ENCODE results near the gene MITD1.

MITD1 gene

DNA sequence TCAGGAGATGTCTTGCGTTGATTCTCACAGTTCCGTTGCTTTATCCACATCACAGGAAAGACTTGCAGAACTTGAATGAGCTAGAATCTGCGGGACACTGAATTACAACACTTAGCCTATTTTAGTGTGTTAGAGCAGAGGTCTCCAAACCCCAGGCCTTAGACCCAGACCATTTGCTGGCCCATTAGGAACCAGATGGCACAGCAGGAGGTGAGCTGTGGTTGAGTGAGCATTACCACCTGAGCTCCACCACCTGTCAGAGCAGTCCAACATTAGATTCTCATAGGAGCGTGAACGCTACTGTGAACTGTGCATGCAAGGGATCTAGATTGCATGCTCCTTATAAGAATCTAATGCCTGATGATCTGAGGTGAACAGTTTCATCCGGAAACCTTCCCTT lies 4.0 kb upstream of the MITD1 start:
- H3K9me3 ChIP-seq (ENCODE audit: control insufficient read depth, insufficient read depth, low read length), result no peaks in the 10 kb centered on the region
- no peaks in the 10 kb centered on the region for H3K4me1 ChIP-seq (ENCODE audit: control insufficient read depth, insufficient read depth, low read length)
- no peaks in the 10 kb centered on the region for H3K36me3 ChIP-seq (ENCODE audit: control insufficient read depth, insufficient read depth, low read length)
- H3K9ac ChIP-seq (ENCODE audit: low read depth, low read length), result no peak overlapping the region
- H3K4me3 ChIP-seq (ENCODE audit: low read depth, low read length), result no peak overlapping the region
- no peaks in the 10 kb centered on the region for H3K27me3 ChIP-seq (ENCODE audit: control insufficient read depth, insufficient read depth, low read length)

DNA sequence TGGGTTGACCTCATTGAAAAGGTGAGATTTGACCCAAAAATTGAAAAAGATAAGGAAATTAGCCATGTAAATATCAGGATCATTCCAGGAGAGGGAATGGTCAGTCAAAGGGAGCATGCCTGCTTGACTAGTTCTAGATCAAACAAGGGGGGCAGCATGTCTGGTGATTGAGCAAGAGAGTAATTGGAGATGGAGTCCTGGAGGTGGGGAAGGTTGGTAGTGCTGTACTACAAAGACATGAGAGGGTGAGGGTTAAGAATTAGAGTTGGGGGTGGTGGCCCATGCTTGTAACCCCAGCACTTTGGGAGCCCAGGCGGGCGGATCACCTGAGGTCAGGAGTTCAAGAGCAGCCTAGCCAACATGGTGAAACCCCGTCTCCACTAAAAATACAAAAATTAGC lies 2.2 kb upstream of the MITD1 start:
- no peaks in the 10 kb centered on the region for H3K9me3 ChIP-seq (ENCODE audit: control insufficient read depth, insufficient read depth, low read length)
- H3K9ac ChIP-seq (ENCODE audit: low read depth, low read length), result no peak overlapping the region
- no peaks in the 10 kb centered on the region for H3K27me3 ChIP-seq (ENCODE audit: control insufficient read depth, insufficient read depth, low read length)
- H3K4me3 ChIP-seq (ENCODE audit: low read depth, low read length), result no peak overlapping the region
- no peaks in the 10 kb centered on the region for H3K36me3 ChIP-seq (ENCODE audit: control insufficient read depth, insufficient read depth, low read length)
- H3K4me1 ChIP-seq (ENCODE audit: control insufficient read depth, insufficient read depth, low read length), result no peaks in the 10 kb centered on the region

DNA sequence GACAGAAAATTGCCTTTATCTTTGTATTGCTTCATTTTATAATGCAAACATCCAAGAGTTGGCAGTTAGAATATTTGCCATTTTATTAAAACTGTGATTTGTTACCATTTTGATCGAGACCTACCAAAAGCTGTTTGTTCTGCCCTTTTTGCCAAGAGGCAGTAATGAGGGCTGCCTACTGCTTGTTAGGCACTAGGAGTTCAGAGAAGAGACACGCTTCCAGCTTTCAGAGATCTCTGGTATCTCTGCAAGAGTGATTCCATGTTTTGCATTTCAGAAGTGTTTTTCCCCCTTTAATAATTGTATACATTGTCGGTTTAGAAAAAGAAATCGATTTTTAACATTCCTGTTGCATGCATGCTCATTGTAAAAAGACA lies 754 bp upstream of the MITD1 start:
- Histone ChIP-seq H3K36me3 (ENCODE audit: control insufficient read depth, insufficient read depth, low read length) (no peaks in the 10 kb centered on the region), H3K9me3 (ENCODE audit: control insufficient read depth, insufficient read depth, low read length) (no peaks in the 10 kb centered on the region), H3K4me1 (ENCODE audit: control insufficient read depth, insufficient read depth, low read length) (no peaks in the 10 kb centered on the region), H3K4me3 (ENCODE audit: low read depth, low read length) (peak overlapping the region; percentile 94), H3K9ac (ENCODE audit: low read depth, low read length) (peak overlapping the region; percentile 76), H3K27me3 (ENCODE audit: control insufficient read depth, insufficient read depth, low read length) (no peaks in the 10 kb centered on the region)

DNA sequence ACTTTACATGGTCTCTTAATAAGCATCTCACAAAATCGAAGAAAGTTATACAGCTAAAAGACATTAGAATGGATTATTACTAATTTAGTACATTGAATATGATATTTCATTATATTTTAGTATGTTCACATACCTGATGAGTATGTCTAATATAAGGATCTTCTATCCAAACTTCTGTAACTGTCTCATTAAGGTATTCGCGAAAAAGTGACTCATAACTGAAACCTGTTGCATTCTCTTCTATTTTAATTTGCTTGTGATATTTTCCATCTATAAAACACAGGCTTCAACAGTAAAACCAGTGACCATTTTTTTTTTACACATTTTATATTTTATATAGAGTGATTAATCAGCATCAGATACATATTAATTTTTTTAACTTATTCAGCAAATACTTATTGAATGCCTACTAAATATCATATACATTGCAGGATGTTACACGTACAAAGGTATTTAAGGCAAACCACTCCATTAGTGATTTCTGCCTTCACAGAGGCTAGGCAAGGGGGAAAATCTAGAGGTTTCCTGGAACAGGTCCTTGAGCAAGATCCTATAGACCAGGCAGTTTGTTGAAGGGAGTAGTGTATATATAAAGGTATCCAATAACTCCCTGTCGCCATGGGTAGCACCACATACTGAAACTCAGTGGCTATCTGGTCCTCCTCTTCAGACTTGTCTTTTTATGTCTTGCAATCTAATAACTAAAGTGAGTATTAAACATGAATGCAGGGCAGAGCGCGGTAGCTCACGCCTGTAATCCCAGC lies 9.3 kb downstream of the MITD1 start:
- no peaks in the 10 kb centered on the region for H3K27me3 ChIP-seq (ENCODE audit: control insufficient read depth, insufficient read depth, low read length)
- H3K36me3 ChIP-seq (ENCODE audit: control insufficient read depth, insufficient read depth, low read length), result no peaks in the 10 kb centered on the region
- no peaks in the 10 kb centered on the region for H3K9me3 ChIP-seq (ENCODE audit: control insufficient read depth, insufficient read depth, low read length)
- H3K4me3 ChIP-seq (ENCODE audit: low read depth, low read length), result no peak overlapping the region
- H3K4me1 ChIP-seq (ENCODE audit: control insufficient read depth, insufficient read depth, low read length), result no peaks in the 10 kb centered on the region
- no peak overlapping the region for H3K9ac ChIP-seq (ENCODE audit: low read depth, low read length)

DNA sequence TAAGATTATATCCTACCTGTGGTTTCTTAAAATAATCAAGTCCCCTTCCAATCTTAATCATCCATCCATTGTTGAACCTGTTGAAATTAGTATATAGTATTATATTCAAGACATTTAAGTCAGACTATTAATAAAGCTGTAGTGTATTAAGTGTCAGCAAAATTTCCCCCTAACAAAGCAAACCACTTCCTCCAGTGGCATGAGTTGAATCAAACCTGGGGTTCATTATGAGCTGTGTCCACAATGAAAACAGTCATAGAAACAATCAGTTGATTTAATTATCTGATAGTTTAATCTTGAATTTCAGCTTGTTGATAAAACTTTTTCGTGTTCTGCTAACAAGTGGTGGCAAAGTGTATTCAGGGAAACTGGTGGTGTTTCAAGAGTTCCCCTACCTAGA lies 11.3 kb downstream of the MITD1 start:
- Histone ChIP-seq H3K9me3 (ENCODE audit: control insufficient read depth, insufficient read depth, low read length) (no peaks in the 10 kb centered on the region), H3K36me3 (ENCODE audit: control insufficient read depth, insufficient read depth, low read length) (no peaks in the 10 kb centered on the region), H3K27me3 (ENCODE audit: control insufficient read depth, insufficient read depth, low read length) (no peaks in the 10 kb centered on the region), H3K4me1 (ENCODE audit: control insufficient read depth, insufficient read depth, low read length) (no peaks in the 10 kb centered on the region), H3K4me3 (ENCODE audit: low read depth, low read length) (no peak overlapping the region), H3K9ac (ENCODE audit: low read depth, low read length) (no peak overlapping the region)

DNA sequence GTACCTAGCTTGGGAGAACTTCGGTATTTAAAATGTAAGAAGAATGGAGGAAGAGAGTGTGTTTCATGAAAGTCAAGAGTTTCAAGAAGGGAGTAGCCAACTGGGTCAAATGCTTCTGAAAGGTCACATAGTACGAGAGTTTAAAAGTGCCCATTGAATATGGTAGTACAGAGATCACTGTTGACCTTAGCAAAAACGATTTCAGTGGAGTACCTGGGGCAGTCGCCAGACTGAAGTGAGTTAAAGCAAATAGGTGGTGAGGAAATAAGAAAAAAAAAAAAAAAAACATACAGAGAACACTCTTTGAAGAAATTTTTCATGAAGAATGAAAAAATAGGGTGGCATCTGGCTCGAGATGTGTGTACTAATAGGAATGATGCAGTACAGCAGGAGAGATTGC lies 14.6 kb downstream of the MITD1 start:
- H3K27me3 ChIP-seq (ENCODE audit: control insufficient read depth, insufficient read depth, low read length), result no peaks in the 10 kb centered on the region
- no peaks in the 10 kb centered on the region for H3K36me3 ChIP-seq (ENCODE audit: control insufficient read depth, insufficient read depth, low read length)
- H3K9ac ChIP-seq (ENCODE audit: low read depth, low read length), result no peak overlapping the region
- no peaks in the 10 kb centered on the region for H3K4me1 ChIP-seq (ENCODE audit: control insufficient read depth, insufficient read depth, low read length)
- no peak overlapping the region for H3K4me3 ChIP-seq (ENCODE audit: low read depth, low read length)
- H3K9me3 ChIP-seq (ENCODE audit: control insufficient read depth, insufficient read depth, low read length), result no peaks in the 10 kb centered on the region

DNA sequence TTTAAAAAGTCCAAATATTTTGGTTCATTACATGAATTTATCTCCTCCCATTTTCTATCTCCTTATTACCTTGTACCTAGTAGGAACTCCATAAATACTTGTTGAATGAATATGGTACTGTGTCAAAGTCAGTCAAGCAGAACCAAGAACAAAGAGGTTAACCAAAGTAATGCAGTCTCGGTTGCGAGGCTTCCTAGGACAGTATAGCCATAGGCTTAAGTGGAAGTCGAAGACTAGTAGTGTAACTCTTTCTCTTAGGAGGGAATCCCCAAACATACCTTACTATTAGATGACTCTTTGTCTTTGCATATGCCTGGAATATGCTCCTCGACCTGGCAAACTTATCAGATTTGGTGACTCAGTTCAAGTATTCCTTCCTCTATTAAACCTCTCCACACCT lies 21.3 kb downstream of the MITD1 start:
- H3K9me3 ChIP-seq (ENCODE audit: control insufficient read depth, insufficient read depth, low read length), result no peaks in the 10 kb centered on the region
- no peaks in the 10 kb centered on the region for H3K4me1 ChIP-seq (ENCODE audit: control insufficient read depth, insufficient read depth, low read length)
- no peaks in the 10 kb centered on the region for H3K27me3 ChIP-seq (ENCODE audit: control insufficient read depth, insufficient read depth, low read length)
- no peak overlapping the region for H3K9ac ChIP-seq (ENCODE audit: low read depth, low read length)
- H3K36me3 ChIP-seq (ENCODE audit: control insufficient read depth, insufficient read depth, low read length), result no peaks in the 10 kb centered on the region
- H3K4me3 ChIP-seq (ENCODE audit: low read depth, low read length), result no peak overlapping the region

DNA sequence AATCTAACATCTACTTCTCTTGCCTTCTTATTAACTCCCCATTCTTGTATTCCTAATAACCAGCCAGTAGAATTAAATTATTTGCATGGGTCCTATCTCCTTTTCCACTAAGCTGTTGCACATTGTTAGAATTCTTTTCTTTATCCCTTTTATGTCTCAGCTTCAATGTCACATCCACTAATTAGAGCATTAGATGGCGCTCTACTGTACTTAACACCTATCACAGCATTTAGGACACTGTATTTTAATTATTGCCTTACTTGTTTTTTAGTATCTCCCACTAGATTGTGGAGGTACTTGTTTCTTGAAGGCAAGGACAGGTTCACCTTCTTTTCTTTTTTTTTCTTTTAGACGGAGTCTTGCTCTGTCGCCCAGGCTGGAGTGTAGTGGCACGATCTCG lies 22.3 kb downstream of the MITD1 start:
- Histone ChIP-seq H3K9me3 (ENCODE audit: control insufficient read depth, insufficient read depth, low read length) (no peaks in the 10 kb centered on the region), H3K9ac (ENCODE audit: low read depth, low read length) (no peak overlapping the region), H3K27me3 (ENCODE audit: control insufficient read depth, insufficient read depth, low read length) (no peaks in the 10 kb centered on the region), H3K4me3 (ENCODE audit: low read depth, low read length) (no peak overlapping the region), H3K36me3 (ENCODE audit: control insufficient read depth, insufficient read depth, low read length) (no peaks in the 10 kb centered on the region), H3K4me1 (ENCODE audit: control insufficient read depth, insufficient read depth, low read length) (peaks cover 5% of the 10 kb centered on the region)

DNA sequence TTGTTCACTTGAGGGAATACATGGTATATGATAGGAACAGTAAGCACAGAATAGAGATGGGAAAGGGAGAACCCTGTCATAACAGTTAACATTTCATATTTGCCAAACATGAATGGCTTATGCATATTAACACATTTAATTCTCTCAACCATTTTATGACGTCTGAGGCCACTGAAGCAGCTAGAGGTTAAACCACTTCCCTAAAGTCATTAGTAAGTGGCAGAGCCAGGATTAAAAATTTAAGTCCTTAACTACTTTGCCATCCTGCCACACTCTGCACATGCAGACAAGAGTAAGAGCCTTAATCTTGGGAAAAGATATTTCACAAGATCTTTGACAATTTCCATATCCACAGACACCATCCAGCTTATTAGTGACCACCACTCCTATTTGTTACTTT lies 24.0 kb downstream of the MITD1 start:
- H3K9me3 ChIP-seq (ENCODE audit: control insufficient read depth, insufficient read depth, low read length), result no peaks in the 10 kb centered on the region
- H3K9ac ChIP-seq (ENCODE audit: low read depth, low read length), result no peak overlapping the region
- no peaks in the 10 kb centered on the region for H3K36me3 ChIP-seq (ENCODE audit: control insufficient read depth, insufficient read depth, low read length)
- H3K27me3 ChIP-seq (ENCODE audit: control insufficient read depth, insufficient read depth, low read length), result no peaks in the 10 kb centered on the region
- peaks cover 5% of the 10 kb centered on the region for H3K4me1 ChIP-seq (ENCODE audit: control insufficient read depth, insufficient read depth, low read length)
- no peak overlapping the region for H3K4me3 ChIP-seq (ENCODE audit: low read depth, low read length)

DNA sequence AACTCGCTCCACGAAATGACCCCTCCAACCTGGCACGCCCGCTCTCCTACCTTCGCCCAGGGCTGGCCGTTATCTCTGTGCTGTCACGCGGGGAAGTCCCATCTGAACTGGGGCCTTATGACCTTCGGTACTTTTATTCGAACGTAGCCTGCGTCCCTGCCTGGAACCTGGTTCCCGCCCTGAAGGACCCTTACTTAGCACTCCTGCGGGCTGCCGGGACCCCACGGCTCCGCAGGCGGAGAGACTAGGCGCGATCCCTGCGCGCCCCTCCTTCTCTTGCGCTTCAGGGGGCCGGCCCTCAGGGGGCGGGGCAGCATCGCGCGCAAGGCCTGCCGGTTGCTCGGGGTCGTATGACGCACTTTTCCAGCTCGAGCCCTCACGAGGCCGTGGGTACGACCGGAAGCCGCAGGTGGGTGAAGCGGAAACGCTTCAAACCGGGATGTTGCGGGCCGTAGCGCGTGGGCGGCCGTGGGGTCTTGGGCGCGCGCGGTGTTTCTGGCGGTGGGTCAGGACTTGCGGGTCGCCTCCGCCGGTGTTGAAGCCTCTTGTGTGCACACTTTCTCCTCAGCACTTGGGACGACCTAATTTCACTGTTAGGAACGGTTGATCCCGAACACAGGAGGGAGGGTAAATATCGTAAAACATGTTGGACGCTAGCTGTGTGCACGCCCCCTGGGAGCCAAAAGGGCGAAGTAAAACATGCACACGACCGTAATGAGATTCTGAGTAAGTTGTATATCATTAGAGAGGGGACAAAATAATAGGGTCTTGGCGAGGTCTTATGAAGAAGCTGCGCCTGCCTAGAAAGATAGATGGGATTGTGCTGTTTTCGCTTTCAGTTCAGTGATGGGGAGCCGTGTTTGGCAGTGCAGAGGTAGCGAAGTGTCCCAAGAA lies 26.0 kb downstream of the MITD1 start, which contains the start of the genes LIPT1 and TSGA10:
TSS of gene LIPT1 (plus strand) at position 325 of the 894 bp plus-strand sequence. CDS start 6,991 bp downstream, outside the sequence.
TSS of gene TSGA10 (minus strand) at position 300 of the 894 bp plus-strand sequence. CDS start 45,503 bp downstream, outside the sequence.
- no peaks in the 10 kb centered on the region for H3K36me3 ChIP-seq (ENCODE audit: control insufficient read depth, insufficient read depth, low read length)

DNA sequence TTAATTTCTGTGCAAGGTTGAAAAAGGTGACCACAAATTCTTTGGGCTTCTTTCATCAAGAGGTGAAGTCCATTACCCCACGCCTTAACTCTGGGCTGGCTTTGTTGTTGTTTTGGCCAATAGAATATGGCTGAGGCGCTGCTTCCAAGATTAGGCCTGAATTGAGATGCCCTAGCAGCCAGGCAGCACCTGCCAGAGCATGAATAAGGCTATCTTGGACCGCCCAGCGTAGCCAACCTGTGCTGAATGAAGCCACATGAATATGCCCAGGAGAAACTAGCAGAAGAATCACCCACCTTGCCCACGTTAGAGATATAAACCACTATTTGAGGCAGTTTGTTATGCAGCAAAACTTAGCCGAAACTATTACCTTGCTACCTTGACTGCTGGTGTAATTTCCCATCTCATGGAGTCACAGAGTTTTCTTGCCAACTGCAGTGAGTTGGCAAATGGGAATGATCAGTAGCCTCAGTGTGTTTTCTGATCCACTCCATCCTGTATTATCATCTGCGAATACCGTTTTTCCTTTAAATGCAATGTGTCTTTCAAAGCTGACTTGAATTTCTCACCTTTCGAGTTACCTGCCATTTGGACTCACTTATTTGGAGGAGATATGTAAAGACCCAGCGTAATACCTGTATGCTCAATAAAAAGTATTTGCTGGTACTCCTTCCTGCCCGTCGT lies 26.8 kb downstream of the MITD1 start:
- Histone ChIP-seq H3K27me3 (ENCODE audit: control insufficient read depth, insufficient read depth, low read length) (no peaks in the 10 kb centered on the region), H3K36me3 (ENCODE audit: control insufficient read depth, insufficient read depth, low read length) (no peaks in the 10 kb centered on the region), H3K4me1 (ENCODE audit: control insufficient read depth, insufficient read depth, low read length) (peaks cover 5% of the 10 kb centered on the region), H3K9ac (ENCODE audit: low read depth, low read length) (peak overlapping the region; percentile 62), H3K4me3 (ENCODE audit: low read depth, low read length) (peak overlapping the region; percentile 66), H3K9me3 (ENCODE audit: control insufficient read depth, insufficient read depth, low read length) (no peaks in the 10 kb centered on the region)

More for the DNA sequence above, 26.0 kb downstream of the MITD1 start, which contains the start of the genes LIPT1 and TSGA10:
- H3K4me1 ChIP-seq (ENCODE audit: control insufficient read depth, insufficient read depth, low read length), result peaks cover 5% of the 10 kb centered on the region
- no peaks in the 10 kb centered on the region for H3K9me3 ChIP-seq (ENCODE audit: control insufficient read depth, insufficient read depth, low read length)
- H3K27me3 ChIP-seq (ENCODE audit: control insufficient read depth, insufficient read depth, low read length), result no peaks in the 10 kb centered on the region
- peak within 1 kb of the TSS; percentile 81 for H3K9ac ChIP-seq (ENCODE audit: low read depth, low read length)
- H3K4me3 ChIP-seq (ENCODE audit: low read depth, low read length), result peak within 1 kb of the TSS; percentile 66
